Cardiac muscle cell (in vitro differentiated cells and primary cell): Measurements from ENCODE around the gene E2F2. TPM values are rescaled to one million over a fixed set of nuclear protein-coding genes. Genes with fewer than 3 reads are reported as not detected.

Source experiments
- DNase-seq, 2 donors: peaks; one replicate each; pipeline versions ENCODE4 v3.0.0 to v3.0.0-alpha.2; 2010 to 2017; ENCODE audit warnings: low read depth in 1 of 2, low spot score in 1 of 2
- H3K27ac ChIP-seq: fragments of 200-600 bp; sonication (generic); 2 replicates; pipeline ENCODE4 v1.5.1; 2016
- H3K27me3 ChIP-seq: fragments of 200-600 bp; sonication (generic); 2 replicates; pipeline ENCODE4 v1.6.0; 2016; ENCODE audit warnings: control low read depth
- H3K36me3 ChIP-seq: fragments of 200-600 bp; sonication (generic); 2 replicates; pipeline ENCODE4 v1.5.1; 2016; ENCODE audit warnings: control low read depth
- H3K4me1 ChIP-seq: fragments of 200-600 bp; sonication (generic); 2 replicates; pipeline ENCODE4 v1.8.1; 2017; ENCODE audit warnings: low read depth, mild to moderate bottlenecking, mixed run types
- H3K4me3 ChIP-seq: fragments of 200-600 bp; sonication (generic); 2 replicates; pipeline ENCODE4 v1.5.1; 2016; ENCODE audit warnings: mild to moderate bottlenecking
- H3K9me3 ChIP-seq: fragments of 200-600 bp; sonication (generic); 2 replicates; pipeline ENCODE4 v1.5.1; 2017; ENCODE audit warnings: low read depth, mild to moderate bottlenecking, control low read depth
- CTCF ChIP-seq: IDR thresholded peaks from 2 replicates; pipeline ENCODE4 v1.5.1; 2012; ENCODE audit warnings: low read depth, mild to moderate bottlenecking, low read length
- polyA plus RNA-seq: library from polyadenylated mRNA; unstranded; fragments of >200 nt; fragmentation: Nextera tagmentation; extraction: Ambion mirVana; gene quantifications from 2 replicates; pipeline ENCODE4 v1.2.1, GENCODE V29; 2016
- total RNA-seq: library from RNA; depleted of rRNA; stranded (reverse); fragments of >200 nt; gene quantifications from 2 replicates; pipeline ENCODE4 v1.2.3, GENCODE V29; 2016

The E2F2 gene
- total and polyA plus RNA-seq, 2 experiments from 2014 or later = 2.1 to 2.2 TPM

GRCh38 chr1:23460519-23460918 is 70.5 kb downstream of the E2F2 start:
- Histone ChIP-seq H3K4me1 (no peaks in the 10 kb centered on the region), H3K36me3 (no peaks in the 10 kb centered on the region), H3K27me3 (no peaks in the 10 kb centered on the region), H3K4me3 (no peak overlapping the region), H3K9me3 (no peaks in the 10 kb centered on the region), H3K27ac (no peak overlapping the region)
- no peak for DNase-seq
- TF ChIP-seq CTCF = no peak

GRCh38 chr1:23459338-23459757 is 71.7 kb downstream of the E2F2 start:
- H3K4me3 ChIP-seq = no peak overlapping the region
- H3K9me3 ChIP-seq = no peaks in the 10 kb centered on the region
- TF ChIP-seq CTCF = no peak
- H3K4me1 ChIP-seq = no peaks in the 10 kb centered on the region
- H3K27ac ChIP-seq = no peak overlapping the region
- DNase-seq = no peak
- no peaks in the 10 kb centered on the region for H3K27me3 ChIP-seq
- H3K36me3 ChIP-seq = peaks cover 6% of the 10 kb centered on the region

Other genes with a start within 250 kb of the E2F2 start
- 122 and 142 TPM in 2 replicates for gene HNRNPR, start 186.9 kb downstream of the E2F2 start, total RNA-seq
- gene HNRNPR, start 186.9 kb downstream of the E2F2 start, polyA plus RNA-seq = 149 and 154 TPM in 2 replicates
- gene ZNF436, start 161.4 kb downstream of the E2F2 start, total RNA-seq = 46.3 and 52.1 TPM in 2 replicates
- gene ZNF436, start 161.4 kb downstream of the E2F2 start, polyA plus RNA-seq = 25.3 and 32.2 TPM in 2 replicates
- 150 and 203 TPM in 2 replicates for gene TCEA3, start 106.5 kb downstream of the E2F2 start, total RNA-seq
- gene TCEA3, start 106.5 kb downstream of the E2F2 start, polyA plus RNA-seq = 174 and 198 TPM in 2 replicates
- 71.1 and 157 TPM in 2 replicates for gene ASAP3, start 47.1 kb downstream of the E2F2 start, total RNA-seq
- 62.0 and 72.3 TPM in 2 replicates for gene ASAP3, start 47.1 kb downstream of the E2F2 start, polyA plus RNA-seq
- gene ID3, start 28.3 kb upstream of the E2F2 start, total RNA-seq = 698 and 784 TPM in 2 replicates
- 703 and 1,027 TPM in 2 replicates for gene ID3, start 28.3 kb upstream of the E2F2 start, polyA plus RNA-seq
- 1,294 and 1,627 TPM in 2 replicates for gene RPL11, start 160.6 kb upstream of the E2F2 start, total RNA-seq
- gene RPL11, start 160.6 kb upstream of the E2F2 start, polyA plus RNA-seq = 590 and 630 TPM in 2 replicates
- gene ELOA, start 212.2 kb upstream of the E2F2 start, total RNA-seq = 34.1 and 42.1 TPM in 2 replicates
- gene ELOA, start 212.2 kb upstream of the E2F2 start, polyA plus RNA-seq = 34.0 and 34.8 TPM in 2 replicates
- 71.7 and 99.6 TPM in 2 replicates for gene PITHD1, start 247.2 kb upstream of the E2F2 start, total RNA-seq
- gene PITHD1, start 247.2 kb upstream of the E2F2 start, polyA plus RNA-seq = 48.1 and 61.4 TPM in 2 replicates